Parathyroid adenoma (tissue), 2 donors: ENCODE results near the gene PCNX2.

Source experiments
- H2AFZ ChIP-seq: fragments of 300-600 bp; sonication (generic); one replicate; pipeline ENCODE4 v1.7.0; 2017; ENCODE audit warnings: antibody characterized with exemption, mild to moderate bottlenecking
- H3K27ac ChIP-seq: fragments of 300-600 bp; sonication (generic); one replicate; pipeline ENCODE4 v1.7.0; 2017
- H3K27me3 ChIP-seq: fragments of 300-600 bp; sonication (generic); one replicate; pipeline ENCODE4 v1.7.0; 2017; ENCODE audit warnings: low read length; ENCODE audit not compliant: control insufficient read depth, insufficient read depth
- H3K36me3 ChIP-seq: fragments of 300-600 bp; sonication (generic); one replicate; pipeline ENCODE4 v1.7.0; 2017; ENCODE audit warnings: low read length; ENCODE audit not compliant: control insufficient read depth, insufficient read depth
- H3K4me1 ChIP-seq: fragments of 300-600 bp; sonication (generic); one replicate; pipeline ENCODE4 v1.7.0; 2017; ENCODE audit warnings: control low read depth
- H3K4me2 ChIP-seq: fragments of 300-600 bp; sonication (generic); one replicate; pipeline ENCODE4 v1.7.0; 2017; ENCODE audit warnings: low read length
- H3K4me3 ChIP-seq: fragments of 300-600 bp; sonication (generic); one replicate; pipeline ENCODE4 v1.7.0; 2017; ENCODE audit warnings: low read depth, low read length
- H3K79me2 ChIP-seq: fragments of 300-600 bp; sonication (generic); one replicate; pipeline ENCODE4 v1.7.0; 2017; ENCODE audit warnings: control low read depth
- H3K9ac ChIP-seq: fragments of 300-600 bp; sonication (generic); one replicate; pipeline ENCODE4 v1.7.0; 2017; ENCODE audit warnings: mild to moderate bottlenecking
- H3K9me3 ChIP-seq: fragments of 300-600 bp; sonication (generic); one replicate; pipeline ENCODE4 v1.7.0; 2017; ENCODE audit warnings: low read length; ENCODE audit not compliant: control insufficient read depth
- TF ChIP-seq, protein P1 (sequence below): fragments of 300-600 bp; sonication (generic); IDR thresholded peaks from one replicate; pipeline ENCODE4 v1.7.0; 2017; ENCODE audit warnings: antibody characterized with exemption, mild to moderate bottlenecking
- donor health status: primary hyperparathyroidism.

The PCNX2 gene

DNA sequence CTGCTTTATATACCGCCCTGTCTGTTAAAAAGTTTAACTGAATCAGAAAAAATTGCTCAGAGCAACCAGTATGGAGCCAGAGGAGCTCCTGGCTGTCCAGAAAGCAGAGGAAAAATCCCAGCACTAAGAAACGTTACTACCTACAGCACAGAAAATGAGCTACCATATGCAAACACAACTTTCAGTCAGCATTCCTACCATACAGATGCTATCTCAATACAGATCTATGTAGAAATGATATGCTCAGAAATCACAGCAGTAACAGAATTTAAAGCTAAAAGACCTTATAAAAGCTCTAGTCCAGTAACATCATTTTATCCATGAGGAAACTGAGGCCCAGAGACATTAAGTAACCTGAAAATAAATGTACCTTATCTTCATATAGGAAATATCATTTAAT, 38.7 kb downstream of the PCNX2 start:
- Histone ChIP-seq H3K9me3 (no peaks in the 10 kb centered on the region), H3K36me3 (no peaks in the 10 kb centered on the region), H2AFZ (no peak overlapping the region), H3K4me1 (no peaks in the 10 kb centered on the region), H3K4me3 (no peak overlapping the region), H3K79me2 (no peaks in the 10 kb centered on the region), H3K27me3 (no peaks in the 10 kb centered on the region), H3K4me2 (no peak overlapping the region), H3K27ac (no peak overlapping the region), H3K9ac (no peak overlapping the region)
- TF ChIP-seq, protein P1, sequence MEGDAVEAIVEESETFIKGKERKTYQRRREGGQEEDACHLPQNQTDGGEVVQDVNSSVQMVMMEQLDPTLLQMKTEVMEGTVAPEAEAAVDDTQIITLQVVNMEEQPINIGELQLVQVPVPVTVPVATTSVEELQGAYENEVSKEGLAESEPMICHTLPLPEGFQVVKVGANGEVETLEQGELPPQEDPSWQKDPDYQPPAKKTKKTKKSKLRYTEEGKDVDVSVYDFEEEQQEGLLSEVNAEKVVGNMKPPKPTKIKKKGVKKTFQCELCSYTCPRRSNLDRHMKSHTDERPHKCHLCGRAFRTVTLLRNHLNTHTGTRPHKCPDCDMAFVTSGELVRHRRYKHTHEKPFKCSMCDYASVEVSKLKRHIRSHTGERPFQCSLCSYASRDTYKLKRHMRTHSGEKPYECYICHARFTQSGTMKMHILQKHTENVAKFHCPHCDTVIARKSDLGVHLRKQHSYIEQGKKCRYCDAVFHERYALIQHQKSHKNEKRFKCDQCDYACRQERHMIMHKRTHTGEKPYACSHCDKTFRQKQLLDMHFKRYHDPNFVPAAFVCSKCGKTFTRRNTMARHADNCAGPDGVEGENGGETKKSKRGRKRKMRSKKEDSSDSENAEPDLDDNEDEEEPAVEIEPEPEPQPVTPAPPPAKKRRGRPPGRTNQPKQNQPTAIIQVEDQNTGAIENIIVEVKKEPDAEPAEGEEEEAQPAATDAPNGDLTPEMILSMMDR = no peak

DNA sequence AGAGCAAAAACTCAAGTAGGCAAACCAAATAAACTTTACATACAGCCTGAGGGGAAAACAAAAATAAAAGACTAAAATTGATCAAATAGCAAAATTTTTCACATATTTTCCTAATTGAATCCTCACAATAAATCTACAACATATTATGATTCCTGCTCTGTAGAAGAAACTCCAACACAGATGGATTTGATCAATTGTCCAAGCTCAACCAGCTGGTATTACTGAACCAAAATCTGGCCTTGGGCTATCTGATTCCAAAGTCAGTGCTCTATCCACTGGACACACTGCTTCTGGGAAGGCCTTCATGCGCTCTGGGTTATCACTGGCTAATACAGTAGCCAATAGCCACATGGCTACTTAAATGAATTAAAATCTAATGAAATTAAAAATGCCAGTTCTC, 39.3 kb downstream of the PCNX2 start:
- Histone ChIP-seq H3K9me3 (no peaks in the 10 kb centered on the region), H3K4me3 (no peak overlapping the region), H3K9ac (no peak overlapping the region), H3K27me3 (no peaks in the 10 kb centered on the region), H3K4me2 (no peak overlapping the region), H3K27ac (no peak overlapping the region), H2AFZ (no peak overlapping the region), H3K4me1 (no peaks in the 10 kb centered on the region), H3K36me3 (no peaks in the 10 kb centered on the region), H3K79me2 (no peaks in the 10 kb centered on the region)
- TF ChIP-seq, protein P1 = no peak

DNA sequence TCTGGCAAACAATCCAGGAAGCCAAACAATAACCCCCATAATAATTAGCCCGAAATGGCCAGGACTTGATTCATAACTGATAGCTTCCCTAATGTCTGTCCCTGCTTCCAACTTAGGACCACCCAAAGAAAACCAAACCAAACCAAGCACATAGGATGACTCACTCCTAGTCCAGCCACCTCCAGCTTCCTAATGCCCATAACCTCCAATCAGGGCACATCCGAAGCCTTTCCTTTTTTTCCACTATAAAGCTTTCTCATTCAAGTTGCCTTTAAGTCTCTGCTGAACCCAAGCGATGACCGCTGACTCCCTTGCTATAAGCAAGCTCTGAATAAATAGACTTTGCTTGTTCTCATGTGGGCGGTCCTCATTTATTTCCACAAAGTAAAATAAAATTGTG, 40.4 kb downstream of the PCNX2 start:
- TF ChIP-seq, protein P1 = no peak
- Histone ChIP-seq H3K79me2 (no peaks in the 10 kb centered on the region), H3K36me3 (no peaks in the 10 kb centered on the region), H2AFZ (no peak overlapping the region), H3K9ac (no peak overlapping the region), H3K27ac (no peak overlapping the region), H3K4me3 (no peak overlapping the region), H3K4me2 (no peak overlapping the region), H3K4me1 (no peaks in the 10 kb centered on the region), H3K9me3 (no peaks in the 10 kb centered on the region), H3K27me3 (no peaks in the 10 kb centered on the region)

DNA sequence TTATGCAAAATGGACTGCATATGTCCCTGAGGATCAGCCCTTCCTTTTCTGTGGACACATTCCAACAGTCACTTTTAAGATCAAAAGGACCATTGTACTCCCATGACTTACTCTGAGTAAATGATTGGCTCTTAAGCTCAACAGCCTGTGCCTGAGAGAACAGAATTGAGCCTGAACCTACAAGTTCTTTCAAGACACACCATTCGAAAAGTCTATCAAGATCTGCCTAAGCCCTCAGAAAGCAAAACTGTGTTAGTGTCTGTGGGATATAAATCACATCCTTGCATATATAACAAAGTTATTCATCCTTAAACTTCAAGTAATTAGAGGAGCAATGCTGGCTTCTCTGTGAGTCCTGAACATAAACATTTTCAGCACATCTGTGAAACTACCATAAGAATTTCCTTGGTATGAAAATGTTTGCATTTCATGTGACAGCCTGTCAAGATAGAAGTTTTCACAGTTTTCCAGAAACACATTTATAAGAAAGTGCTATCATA, 41.6 kb downstream of the PCNX2 start:
- no peak overlapping the region for H3K4me2 ChIP-seq
- TF ChIP-seq, protein P1 = no peak
- H3K4me1 ChIP-seq = no peaks in the 10 kb centered on the region
- H3K79me2 ChIP-seq = no peaks in the 10 kb centered on the region
- no peaks in the 10 kb centered on the region for H3K27me3 ChIP-seq
- H3K4me3 ChIP-seq = no peak overlapping the region
- no peak overlapping the region for H3K27ac ChIP-seq
- no peaks in the 10 kb centered on the region for H3K36me3 ChIP-seq
- no peak overlapping the region for H2AFZ ChIP-seq
- H3K9me3 ChIP-seq = no peaks in the 10 kb centered on the region
- no peak overlapping the region for H3K9ac ChIP-seq

DNA sequence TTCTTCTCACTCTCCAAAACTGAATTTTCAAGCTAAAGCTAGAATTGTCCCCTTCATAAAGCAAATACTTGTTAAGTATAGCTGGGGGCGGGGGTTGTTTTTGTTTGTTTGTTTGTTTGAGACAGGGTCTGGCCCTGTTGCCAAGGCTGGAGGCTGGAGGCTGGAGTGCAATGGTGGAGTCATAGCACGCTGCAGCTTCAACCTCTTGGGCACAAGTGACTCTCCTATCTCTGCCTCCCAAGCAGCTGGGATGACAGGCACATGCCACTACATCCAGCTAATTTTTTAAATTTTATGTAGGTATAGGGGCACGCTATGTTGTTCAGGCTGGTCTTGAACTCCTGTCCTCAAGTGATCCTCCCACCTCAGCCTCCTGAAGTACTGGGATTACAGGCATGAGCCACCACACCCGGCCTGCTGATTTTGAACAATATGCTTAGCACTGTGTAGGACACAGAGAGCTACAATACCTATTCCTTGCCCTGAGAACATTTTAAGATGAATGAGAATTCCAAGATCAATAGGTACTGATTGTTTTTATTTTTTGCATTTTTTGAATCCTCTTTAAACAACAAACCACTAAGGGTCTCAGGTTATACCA, 42.2 kb downstream of the PCNX2 start:
- Histone ChIP-seq H3K27me3 (no peaks in the 10 kb centered on the region), H2AFZ (no peak overlapping the region), H3K4me2 (no peak overlapping the region), H3K4me1 (no peaks in the 10 kb centered on the region), H3K9ac (no peak overlapping the region), H3K27ac (no peak overlapping the region), H3K4me3 (no peak overlapping the region), H3K79me2 (no peaks in the 10 kb centered on the region), H3K9me3 (no peaks in the 10 kb centered on the region), H3K36me3 (no peaks in the 10 kb centered on the region)
- TF ChIP-seq, protein P1 = no peak
